Hepatocyte (in vitro differentiated cells): ENCODE measurements around the gene CMIP.

Experiments
- EZH2 ChIP-seq: fragments of 200-600 bp; sonication (generic); IDR thresholded peaks from 2 replicates; pipeline ENCODE4 v1.6.1; 2016; ENCODE audit warnings: antibody characterized with exemption, mild to moderate bottlenecking, borderline replicate concordance
- EZH2phosphoT487 ChIP-seq: fragments of 200-600 bp; sonication (generic); IDR thresholded peaks from one replicate; pipeline ENCODE4 v1.6.1; 2018; ENCODE audit warnings: antibody characterized with exemption, mild to moderate bottlenecking, low read depth, moderate library complexity; ENCODE audit not compliant: unreplicated experiment, severe bottlenecking
- TF ChIP-seq, protein P1 (sequence below): fragments of 200-600 bp; sonication (generic); IDR thresholded peaks from 2 replicates; pipeline ENCODE4 v1.5.1; 2016; ENCODE audit warnings: antibody characterized with exemption, mild to moderate bottlenecking; ENCODE audit not compliant: poor library complexity

DNA sequence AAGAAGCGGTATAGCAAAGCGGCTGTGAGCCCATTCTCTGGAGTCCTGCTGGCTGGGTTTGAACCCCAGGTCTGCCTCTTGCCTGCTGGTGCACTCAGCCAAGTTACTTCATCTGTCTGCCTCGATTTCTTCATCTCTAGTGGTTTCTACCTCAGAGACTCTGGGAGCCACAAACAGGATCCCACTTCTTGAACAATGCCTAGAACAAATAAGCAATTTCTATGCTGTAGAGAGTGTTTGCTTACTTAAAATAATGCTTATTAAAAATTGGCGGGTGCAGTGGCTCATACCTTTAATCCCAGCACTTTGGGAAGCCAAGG is 75.5 kb downstream of the CMIP start:
- TF ChIP-seq, protein P1, sequence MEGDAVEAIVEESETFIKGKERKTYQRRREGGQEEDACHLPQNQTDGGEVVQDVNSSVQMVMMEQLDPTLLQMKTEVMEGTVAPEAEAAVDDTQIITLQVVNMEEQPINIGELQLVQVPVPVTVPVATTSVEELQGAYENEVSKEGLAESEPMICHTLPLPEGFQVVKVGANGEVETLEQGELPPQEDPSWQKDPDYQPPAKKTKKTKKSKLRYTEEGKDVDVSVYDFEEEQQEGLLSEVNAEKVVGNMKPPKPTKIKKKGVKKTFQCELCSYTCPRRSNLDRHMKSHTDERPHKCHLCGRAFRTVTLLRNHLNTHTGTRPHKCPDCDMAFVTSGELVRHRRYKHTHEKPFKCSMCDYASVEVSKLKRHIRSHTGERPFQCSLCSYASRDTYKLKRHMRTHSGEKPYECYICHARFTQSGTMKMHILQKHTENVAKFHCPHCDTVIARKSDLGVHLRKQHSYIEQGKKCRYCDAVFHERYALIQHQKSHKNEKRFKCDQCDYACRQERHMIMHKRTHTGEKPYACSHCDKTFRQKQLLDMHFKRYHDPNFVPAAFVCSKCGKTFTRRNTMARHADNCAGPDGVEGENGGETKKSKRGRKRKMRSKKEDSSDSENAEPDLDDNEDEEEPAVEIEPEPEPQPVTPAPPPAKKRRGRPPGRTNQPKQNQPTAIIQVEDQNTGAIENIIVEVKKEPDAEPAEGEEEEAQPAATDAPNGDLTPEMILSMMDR = no peak
- TF ChIP-seq EZH2 (no peak), EZH2phosphoT487 (no peak)
